CD4-positive, alpha-beta T cell treated with Interferon alpha-2 for 1 hour (primary cell): ENCODE measurements around the gene PLEKHD1.
A peak's percentile ranks its signal among the peaks of the same experiment; 100 is the strongest.
"Not testable (repeated sequence)": the region's sequence is repeated elsewhere in the genome, so short reads cannot be mapped to it uniquely, and the experiment has no call there.

Experiments
- DNase-seq, 2 donors: peaks; one replicate each; pipeline ENCODE4 v3.0.0-alpha.2; 2020 to 2022

The PLEKHD1 gene

GRCh38 chr14:69484444-69485314, at the start of gene PLEKHD1:
Gene PLEKHD1, plus strand, starts transcription at chr14:69484728. Its CDS starts 238 bp downstream, at chr14:69484966.
- DNase-seq, result no peak

GRCh38 chr14:69439521-69440270, 44.8 kb upstream of the PLEKHD1 start:
- DNase-seq, result no peak

- DNase-seq, result no peak
These were observed 42.6 kb upstream of the PLEKHD1 start for GRCh38 chr14:69441948-69442347.

GRCh38 chr14:69443296-69443805, 41.2 kb upstream of the PLEKHD1 start:
- no peak for DNase-seq

GRCh38 chr14:69449216-69449615, 35.3 kb upstream of the PLEKHD1 start:
- no peak for DNase-seq

- no peak for DNase-seq
These were observed 32.6 kb upstream of the PLEKHD1 start for GRCh38 chr14:69451941-69452340.

GRCh38 chr14:69458350-69458749, 26.2 kb upstream of the PLEKHD1 start:
- no peak for DNase-seq

GRCh38 chr14:69459122-69459521, 25.4 kb upstream of the PLEKHD1 start:
- DNase-seq, result no peak

- DNase-seq, result peak; percentile 62 to 65
These were observed 24.3 kb upstream of the PLEKHD1 start for GRCh38 chr14:69460093-69460701.

GRCh38 chr14:69464379-69464778, 20.1 kb upstream of the PLEKHD1 start:
- no peak for DNase-seq

GRCh38 chr14:69464829-69465228, 19.7 kb upstream of the PLEKHD1 start:
- DNase-seq, result no peak

GRCh38 chr14:69468949-69469348, 15.6 kb upstream of the PLEKHD1 start:
- no peak for DNase-seq

- DNase-seq, result no peak
These were observed 13.1 kb upstream of the PLEKHD1 start for GRCh38 chr14:69471436-69471835.

- no peak for DNase-seq
These were observed 12.6 kb upstream of the PLEKHD1 start for GRCh38 chr14:69471916-69472315.

- no peak for DNase-seq
These were observed 11.3 kb upstream of the PLEKHD1 start for GRCh38 chr14:69473260-69473659.

- no peak for DNase-seq
These were observed 10.6 kb upstream of the PLEKHD1 start for GRCh38 chr14:69473946-69474345.

- DNase-seq, result no peak
These were observed 9.2 kb upstream of the PLEKHD1 start for GRCh38 chr14:69475194-69475818.

- DNase-seq, result not testable (repeated sequence)
These were observed 7.6 kb upstream of the PLEKHD1 start for GRCh38 chr14:69476824-69477450.

- not testable (repeated sequence) for DNase-seq
These were observed 6.5 kb upstream of the PLEKHD1 start for GRCh38 chr14:69478055-69478454.

- DNase-seq, result no peak
These were observed 4.8 kb upstream of the PLEKHD1 start for GRCh38 chr14:69479696-69480095.

- DNase-seq, result no peak
These were observed 4.4 kb upstream of the PLEKHD1 start for GRCh38 chr14:69480136-69480535.

GRCh38 chr14:69481815-69482568, 2.5 kb upstream of the PLEKHD1 start:
- no peak for DNase-seq
